ENCODE measurements around the gene GADD45A. TPM values are rescaled to one million over a fixed set of nuclear protein-coding genes. Genes with fewer than 3 reads are reported as not detected.

GADD45A gene
- total RNA-seq, 1 donor from 2014 or later: 16.4 TPM

- Histone ChIP-seq H3K27me3 (no peaks in the 10 kb centered on the region), H3K4me1 (peaks cover 17% of the 10 kb centered on the region), H3K27ac (no peak overlapping the region), H3K4me3 (no peak overlapping the region), H3K9me3 (no peaks in the 10 kb centered on the region), H3K36me3 (no peaks in the 10 kb centered on the region)
- intact Hi-C loops (cut with DNase I): no loop called here
- TF ChIP-seq CTCF (IDR thresholded peaks at IDR 0.05): no peak
- no peak for DNase-seq
- ATAC-seq: no peak
Measured at GRCh38 chr1:67672260-67672803, 12.7 kb upstream of the GADD45A start.

GRCh38 chr1:67673468-67674201, 11.4 kb upstream of the GADD45A start:
- no peaks in the 10 kb centered on the region for H3K36me3 ChIP-seq
- no peak overlapping the region for H3K4me3 ChIP-seq
- H3K27ac ChIP-seq: no peak overlapping the region
- DNase-seq (no peak), ATAC-seq (no peak)
- no peaks in the 10 kb centered on the region for H3K27me3 ChIP-seq
- intact Hi-C loops (cut with DNase I): no loop called here
- no peaks in the 10 kb centered on the region for H3K9me3 ChIP-seq
- peaks cover 17% of the 10 kb centered on the region for H3K4me1 ChIP-seq
- no peak for TF ChIP-seq CTCF (IDR thresholded peaks at IDR 0.05)

- peak; percentile 78 for ATAC-seq
- Histone ChIP-seq H3K27me3 (no peaks in the 10 kb centered on the region), H3K4me1 (peaks cover 17% of the 10 kb centered on the region), H3K27ac (peak overlapping the region; percentile 38), H3K4me3 (no peak overlapping the region), H3K36me3 (no peaks in the 10 kb centered on the region), H3K9me3 (no peaks in the 10 kb centered on the region)
- no peak for DNase-seq
- TF ChIP-seq CTCF (IDR thresholded peaks at IDR 0.05): no peak
- intact Hi-C loops (cut with DNase I): no loop called here
Measured at GRCh38 chr1:67674260-67675011, 10.6 kb upstream of the GADD45A start.

GRCh38 chr1:67675800-67676199, 9.2 kb upstream of the GADD45A start:
- no peak overlapping the region for H3K4me3 ChIP-seq
- no peaks in the 10 kb centered on the region for H3K9me3 ChIP-seq
- no peak for DNase-seq
- H3K27me3 ChIP-seq: no peaks in the 10 kb centered on the region
- H3K36me3 ChIP-seq: no peaks in the 10 kb centered on the region
- peak overlapping the region; percentile 38 for H3K27ac ChIP-seq
- intact Hi-C loops (cut with DNase I): no loop called here
- no peak for ATAC-seq
- H3K4me1 ChIP-seq: peaks cover 17% of the 10 kb centered on the region
- no peak for TF ChIP-seq CTCF (IDR thresholded peaks at IDR 0.05)

GRCh38 chr1:67676287-67676686, 8.7 kb upstream of the GADD45A start:
- H3K36me3 ChIP-seq: no peaks in the 10 kb centered on the region
- H3K4me3 ChIP-seq: no peak overlapping the region
- TF ChIP-seq CTCF (IDR thresholded peaks at IDR 0.05): no peak
- no peaks in the 10 kb centered on the region for H3K9me3 ChIP-seq
- ATAC-seq (no peak), DNase-seq (no peak)
- no peaks in the 10 kb centered on the region for H3K27me3 ChIP-seq
- no peak overlapping the region for H3K27ac ChIP-seq
- peaks cover 17% of the 10 kb centered on the region for H3K4me1 ChIP-seq
- intact Hi-C loops (cut with DNase I): no loop called here
